GM12874 (cell line): ENCODE measurements around the gene ABCG2.

Experiments
- TF ChIP-seq, protein P1 (sequence below): IDR thresholded peaks from 2 replicates; pipeline ENCODE4 v1.5.1; 2011; ENCODE audit warnings: low read depth, mild to moderate bottlenecking, control low read depth, low read length, moderate library complexity; ENCODE audit not compliant: insufficient read depth

The ABCG2 gene

DNA sequence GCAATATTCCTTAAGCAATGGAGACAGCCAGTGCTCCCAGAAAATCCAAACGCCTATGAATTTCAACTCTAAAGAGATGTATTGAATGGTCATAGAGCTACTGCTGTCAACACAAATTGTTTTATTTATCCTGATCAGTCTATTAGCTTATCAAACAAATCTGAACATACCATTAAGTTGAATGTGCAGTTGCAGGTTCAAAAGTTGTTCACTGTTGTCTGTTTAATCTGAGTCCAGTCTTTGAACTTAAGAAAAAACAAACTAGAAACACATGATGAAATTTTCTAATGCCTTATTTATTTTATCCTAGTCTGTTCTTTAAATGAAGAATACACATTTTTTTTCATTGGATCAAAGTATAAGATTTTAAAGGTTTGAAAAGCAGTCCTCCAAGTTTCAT is 77.8 kb downstream of the ABCG2 start:
- TF ChIP-seq, protein P1, sequence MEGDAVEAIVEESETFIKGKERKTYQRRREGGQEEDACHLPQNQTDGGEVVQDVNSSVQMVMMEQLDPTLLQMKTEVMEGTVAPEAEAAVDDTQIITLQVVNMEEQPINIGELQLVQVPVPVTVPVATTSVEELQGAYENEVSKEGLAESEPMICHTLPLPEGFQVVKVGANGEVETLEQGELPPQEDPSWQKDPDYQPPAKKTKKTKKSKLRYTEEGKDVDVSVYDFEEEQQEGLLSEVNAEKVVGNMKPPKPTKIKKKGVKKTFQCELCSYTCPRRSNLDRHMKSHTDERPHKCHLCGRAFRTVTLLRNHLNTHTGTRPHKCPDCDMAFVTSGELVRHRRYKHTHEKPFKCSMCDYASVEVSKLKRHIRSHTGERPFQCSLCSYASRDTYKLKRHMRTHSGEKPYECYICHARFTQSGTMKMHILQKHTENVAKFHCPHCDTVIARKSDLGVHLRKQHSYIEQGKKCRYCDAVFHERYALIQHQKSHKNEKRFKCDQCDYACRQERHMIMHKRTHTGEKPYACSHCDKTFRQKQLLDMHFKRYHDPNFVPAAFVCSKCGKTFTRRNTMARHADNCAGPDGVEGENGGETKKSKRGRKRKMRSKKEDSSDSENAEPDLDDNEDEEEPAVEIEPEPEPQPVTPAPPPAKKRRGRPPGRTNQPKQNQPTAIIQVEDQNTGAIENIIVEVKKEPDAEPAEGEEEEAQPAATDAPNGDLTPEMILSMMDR: no peak

DNA sequence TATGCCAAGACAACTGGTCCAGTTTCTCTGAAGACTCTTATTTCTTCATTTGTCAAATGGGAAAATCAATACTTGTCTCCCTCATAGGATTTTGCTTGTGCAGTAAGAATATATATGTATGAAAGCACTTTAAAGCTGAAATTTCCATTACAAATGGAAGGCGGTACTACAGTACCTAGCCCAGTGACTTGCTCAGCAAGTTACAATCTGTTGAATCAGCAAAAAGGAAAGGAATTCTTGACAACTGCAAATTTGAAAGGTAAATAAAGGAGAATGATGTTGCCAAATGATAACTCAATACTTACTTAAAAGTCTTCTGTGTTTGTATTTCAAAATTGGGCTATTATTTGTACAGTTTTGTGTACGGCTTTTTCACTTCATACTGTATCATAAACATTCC is 79.9 kb downstream of the ABCG2 start:
- TF ChIP-seq, protein P1: no peak

DNA sequence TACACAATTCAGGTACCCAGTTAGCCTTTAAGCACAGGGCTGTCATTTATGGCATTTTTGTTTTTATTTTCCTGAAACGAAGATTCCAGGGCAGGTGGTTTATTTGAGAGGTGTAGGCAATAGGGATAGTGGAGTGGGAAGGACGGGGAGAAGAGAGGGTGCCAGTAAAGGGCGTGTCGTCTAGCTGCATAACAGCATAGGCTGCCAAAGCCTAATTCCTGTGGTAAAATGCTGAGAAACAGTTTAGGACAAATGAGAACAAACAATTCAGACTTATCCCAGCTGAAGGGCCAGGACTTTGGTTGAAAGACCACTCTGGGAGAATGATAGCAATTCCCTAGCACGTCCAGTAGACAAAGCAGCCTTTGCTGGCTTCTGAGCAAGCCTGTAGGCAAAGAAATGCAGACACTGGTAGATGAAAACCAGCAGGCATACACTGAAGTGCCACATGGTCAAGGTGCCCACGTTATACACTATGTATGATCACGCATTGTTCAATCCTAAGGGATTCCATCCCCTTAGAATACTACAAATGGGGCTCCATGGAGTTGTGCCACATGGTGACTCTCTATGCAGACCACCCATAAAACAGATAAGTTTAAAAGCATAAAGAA is 80.4 kb downstream of the ABCG2 start:
- TF ChIP-seq, protein P1: no peak

DNA sequence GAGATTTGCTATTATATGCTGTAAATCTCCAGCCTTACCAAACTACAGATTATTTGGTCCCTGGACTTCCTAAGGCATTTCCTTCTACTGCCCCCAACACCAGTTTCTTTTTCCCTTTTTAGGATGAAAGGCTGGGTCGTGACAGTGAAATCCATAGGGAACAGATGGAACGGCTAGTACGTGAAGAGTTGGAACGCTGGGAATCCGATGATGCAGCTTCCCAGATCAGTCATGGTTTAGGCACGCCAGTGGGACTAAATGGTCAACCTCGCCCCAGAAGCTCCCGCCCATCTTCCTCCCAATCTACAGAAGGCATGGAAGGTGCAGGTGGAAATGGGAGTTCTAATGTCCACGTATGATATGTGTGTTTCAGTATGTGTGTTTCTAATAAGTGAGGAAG is 83.1 kb downstream of the ABCG2 start:
- TF ChIP-seq, protein P1: no peak

DNA sequence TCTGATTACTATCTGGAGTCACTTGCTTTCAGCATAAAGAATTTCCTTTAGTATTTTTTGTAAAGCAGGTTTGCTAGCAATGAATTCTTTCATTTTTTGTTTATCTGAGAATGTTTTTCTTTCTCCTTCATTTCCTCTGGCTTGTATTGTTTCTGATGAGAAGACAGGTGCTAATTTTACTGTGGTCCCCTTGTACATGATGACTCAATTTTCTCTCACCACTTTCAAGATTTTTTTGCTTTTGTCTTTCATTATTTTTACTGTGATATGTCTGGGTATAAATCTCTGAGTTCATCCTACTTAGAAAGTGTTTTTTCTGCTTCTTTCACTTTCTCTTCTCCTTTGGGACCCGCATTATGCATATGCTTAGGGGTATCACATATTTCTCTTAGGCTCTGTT is 88.4 kb downstream of the ABCG2 start:
- TF ChIP-seq, protein P1: no peak

DNA sequence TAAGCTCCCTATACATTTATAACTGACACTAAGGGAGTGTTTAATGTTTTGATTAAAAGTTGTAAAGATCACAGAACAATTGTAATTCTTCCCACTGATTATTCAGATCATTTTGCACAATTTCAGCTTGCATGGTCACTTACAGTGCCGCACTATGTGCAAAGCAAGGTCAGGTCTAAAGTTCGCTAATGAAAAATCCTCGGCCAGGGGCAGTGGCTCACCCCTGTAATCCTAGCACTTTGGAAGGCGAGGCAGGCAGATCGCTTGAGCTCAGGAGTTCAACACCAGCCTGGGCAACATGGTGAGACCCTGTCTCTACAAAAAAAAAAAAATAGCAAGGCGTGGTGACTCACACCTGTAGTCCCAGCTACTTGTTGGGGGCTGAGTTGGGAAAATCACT is 94.0 kb downstream of the ABCG2 start:
- TF ChIP-seq, protein P1: no peak

DNA sequence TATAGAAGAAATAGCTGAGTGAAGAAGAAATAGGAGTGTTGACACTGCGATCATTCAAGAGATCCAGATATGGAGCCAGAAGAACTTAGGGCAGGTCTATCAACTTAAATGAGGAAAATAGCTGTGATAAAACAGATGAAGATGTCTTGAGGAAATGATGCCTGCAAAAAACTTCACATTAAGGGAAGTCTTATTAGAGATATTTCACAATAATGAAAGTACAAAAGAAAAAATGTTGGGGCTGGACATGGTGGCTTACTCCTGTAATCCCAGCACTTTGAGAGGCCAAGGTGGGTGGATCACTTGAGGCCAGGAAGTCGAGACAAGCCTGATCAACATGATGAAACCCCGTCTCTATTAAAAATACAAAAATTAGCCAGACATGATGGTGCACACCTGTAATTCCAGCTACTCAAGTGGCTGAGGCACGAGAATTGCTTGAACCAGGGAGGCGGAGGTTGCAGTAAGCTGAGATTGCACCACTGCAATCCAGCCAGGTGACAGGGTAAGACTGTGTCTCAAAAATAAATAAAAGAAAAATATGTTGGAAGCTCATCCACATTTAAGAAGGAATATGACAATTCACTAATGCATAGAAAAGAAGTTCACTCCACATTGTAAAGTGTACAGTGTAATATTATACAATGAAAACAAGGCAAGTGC is 94.7 kb downstream of the ABCG2 start:
- TF ChIP-seq, protein P1: no peak
